H9 (cell line): ENCODE results near the gene SUPT6H. TPM values are rescaled to one million over a fixed set of nuclear protein-coding genes. Genes with fewer than 3 reads are reported as not detected.
"Not testable (repeated sequence)": the region's sequence is repeated elsewhere in the genome, so short reads cannot be mapped to it uniquely, and the experiment has no call there.

Experiments
- DNase-seq: peaks from one replicate; pipeline ENCODE4 v3.0.0-alpha.2; 2017
- H2AFZ ChIP-seq: one replicate; pipeline ENCODE4 v1.6.1; 2013; ENCODE audit warnings: mild to moderate bottlenecking, low read length, control low read depth, moderate library complexity
- H2AK5ac ChIP-seq: 2 replicates; pipeline ENCODE4 v1.6.1; 2013; ENCODE audit warnings: low read length, control low read depth, mixed read lengths; ENCODE audit not compliant: insufficient read length
- H2BK120ac ChIP-seq: one replicate; pipeline ENCODE4 v1.6.1; 2013; ENCODE audit warnings: low read depth, mild to moderate bottlenecking, low read length, control low read depth, inconsistent platforms; ENCODE audit not compliant: poor library complexity, severe bottlenecking
- H2BK12ac ChIP-seq: 2 replicates; pipeline ENCODE4 v1.6.1; 2013; ENCODE audit warnings: low read length, control low read depth, mixed read lengths, low read depth; ENCODE audit not compliant: insufficient read length
- H2BK15ac ChIP-seq: 2 replicates; pipeline ENCODE4 v1.6.1; 2013; ENCODE audit warnings: low read depth, low read length, control low read depth
- H2BK20ac ChIP-seq: one replicate; pipeline ENCODE4 v1.6.1; 2013; ENCODE audit warnings: low read depth, mild to moderate bottlenecking, low read length, control low read depth, inconsistent platforms; ENCODE audit not compliant: poor library complexity, severe bottlenecking
- H2BK5ac ChIP-seq: 2 replicates; pipeline ENCODE4 v1.6.1; 2013; ENCODE audit warnings: low read length, control low read depth, mixed read lengths; ENCODE audit not compliant: insufficient read length
- H3K14ac ChIP-seq: 2 replicates; pipeline ENCODE4 v1.6.1; 2013; ENCODE audit warnings: low read length, control low read depth; ENCODE audit not compliant: insufficient read depth
- H3K18ac ChIP-seq: 2 replicates; pipeline ENCODE4 v1.6.1; 2013; ENCODE audit warnings: low read depth, mild to moderate bottlenecking, mixed read lengths, low read length, control low read depth; ENCODE audit not compliant: insufficient read length
- H3K23ac ChIP-seq: 2 replicates; pipeline ENCODE4 v1.6.1; 2013; ENCODE audit warnings: low read length, control low read depth, mixed read lengths, low read depth; ENCODE audit not compliant: insufficient read length
- H3K23me2 ChIP-seq: 2 replicates; pipeline ENCODE4 v1.6.1; 2013; ENCODE audit warnings: low read depth, mild to moderate bottlenecking, mixed read lengths, low read length, control low read depth; ENCODE audit not compliant: insufficient read length, poor library complexity, severe bottlenecking
- H3K27ac ChIP-seq: 2 replicates; pipeline ENCODE4 v1.5.1; 2013; ENCODE audit warnings: low read length, control low read depth, mixed read lengths, low read depth; ENCODE audit not compliant: insufficient read length
- H3K27me3 ChIP-seq: 2 replicates; pipeline ENCODE4 v1.6.1; 2013; ENCODE audit warnings: low read length, control low read depth, inconsistent platforms; ENCODE audit not compliant: insufficient read depth
- H3K4ac ChIP-seq: 2 replicates; pipeline ENCODE4 v1.6.1; 2013; ENCODE audit warnings: low read depth, mild to moderate bottlenecking, control low read depth, inconsistent platforms, low read length, moderate library complexity
- H3K4me1 ChIP-seq: 2 replicates; pipeline ENCODE4 v1.6.1; 2013; ENCODE audit warnings: low read length, control low read depth, inconsistent platforms; ENCODE audit not compliant: insufficient read depth
- H3K4me2 ChIP-seq: 2 replicates; pipeline ENCODE4 v1.6.1; 2013; ENCODE audit warnings: low read length, control low read depth, mixed read lengths; ENCODE audit not compliant: insufficient read length, insufficient read depth
- H3K56ac ChIP-seq: 2 replicates; pipeline ENCODE4 v1.6.1; 2013; ENCODE audit warnings: low read depth, mild to moderate bottlenecking, mixed read lengths, low read length, control low read depth; ENCODE audit not compliant: insufficient read length
- H3K79me1 ChIP-seq: 2 replicates; pipeline ENCODE4 v1.6.1; 2013; ENCODE audit warnings: low read depth, mild to moderate bottlenecking, moderate library complexity, low read length, control low read depth, inconsistent platforms; ENCODE audit not compliant: insufficient read depth, poor library complexity, severe bottlenecking
- H3K79me2 ChIP-seq: 2 replicates; pipeline ENCODE4 v1.6.1; 2013; ENCODE audit warnings: low read length, control low read depth, inconsistent platforms; ENCODE audit not compliant: insufficient read depth
- H3K9ac ChIP-seq: 2 replicates; pipeline ENCODE4 v1.6.1; 2013; ENCODE audit warnings: low read length, control low read depth, mixed read lengths; ENCODE audit not compliant: insufficient read length; ENCODE audit errors: extremely low read depth
- H3K9me3 ChIP-seq: one replicate; pipeline ENCODE4 v1.6.1; 2013; ENCODE audit warnings: low read depth, low read length, inconsistent platforms; ENCODE audit not compliant: control insufficient read depth
- H3T11ph ChIP-seq: one replicate; pipeline ENCODE4 v1.6.1; 2013; ENCODE audit warnings: mild to moderate bottlenecking, low read length, control low read depth, inconsistent platforms
- H4K20me1 ChIP-seq: one replicate; pipeline ENCODE4 v1.6.1; 2013; ENCODE audit not compliant: control insufficient read depth, insufficient read length, insufficient read depth
- H4K5ac ChIP-seq: 2 replicates; pipeline ENCODE4 v1.6.1; 2013; ENCODE audit warnings: low read depth, mild to moderate bottlenecking, mixed read lengths, low read length, control low read depth; ENCODE audit not compliant: insufficient read length
- H4K8ac ChIP-seq: replicated peaks from 2 replicates; pipeline ENCODE4 v1.6.1; 2013; ENCODE audit warnings: low read length, control low read depth, mixed read lengths, low read depth; ENCODE audit not compliant: insufficient read length
- H4K91ac ChIP-seq: 2 replicates; pipeline ENCODE4 v1.6.1; 2013; ENCODE audit warnings: low read depth, mild to moderate bottlenecking, moderate library complexity, mixed read lengths, low read length, control low read depth; ENCODE audit not compliant: insufficient read length
- H3K27ac Mint-ChIP-seq, 3 experiments: 2 replicates in 2 of 3; 3 replicates in 1 of 3; pipeline ENCODE4 v1.8.0; 2020 to 2021; ENCODE audit warnings: mixed read lengths in 3 of 3, mild to moderate bottlenecking in 1 of 3, moderate library complexity in 1 of 3
- H3K27me3 Mint-ChIP-seq: 2 replicates; pipeline ENCODE4 v1.8.0; 2021; ENCODE audit warnings: low read depth, mild to moderate bottlenecking, moderate library complexity, mixed read lengths
- H3K36me3 Mint-ChIP-seq, 3 experiments: 2 replicates in 2 of 3; 3 replicates in 1 of 3; pipeline ENCODE4 v1.8.0; 2020 to 2021; ENCODE audit warnings: low read depth in 3 of 3, mixed read lengths in 3 of 3; ENCODE audit not compliant: insufficient read depth in 1 of 3
- H3K4me1 Mint-ChIP-seq, 2 experiments: 2 replicates each; pipeline ENCODE4 v1.8.0; 2020; ENCODE audit warnings: mixed read lengths in 2 of 2
- H3K4me3 Mint-ChIP-seq, 2 experiments: 2 replicates in 1 of 2; 3 replicates in 1 of 2; pipeline ENCODE4 v1.8.0; 2020 to 2021; ENCODE audit warnings: mild to moderate bottlenecking in 2 of 2, mixed read lengths in 2 of 2, moderate library complexity in 1 of 2
- H3K9me3 Mint-ChIP-seq, 2 experiments: 2 replicates in 1 of 2; 3 replicates in 1 of 2; pipeline ENCODE4 v1.8.0; 2020; ENCODE audit warnings: mild to moderate bottlenecking in 2 of 2, mixed read lengths in 2 of 2, moderate library complexity in 1 of 2
- CTCF ChIP-seq: fragments of 200-600 bp; sonication (generic); conservative IDR thresholded peaks from 3 replicates; pipeline ENCODE4 v1.8.0; 2021; ENCODE audit warnings: antibody characterized with exemption, mild to moderate bottlenecking
- WGBS: extraction: QIAGEN DNeasy Blood & Tissue Kit; methylation state at CpG from one replicate; pipeline ENCODE4 v1.1.7; 2013; ENCODE audit warnings: missing lambda C conversion rate, low lambda C conversion rate, mixed read lengths; ENCODE audit not compliant: insufficient read length; ENCODE audit errors: extremely low coverage; 5-methylcytosine and 5-hydroxymethylcytosine counted together
- total RNA-seq: library from RNA; stranded (reverse); gene quantifications from 2 replicates; pipeline ENCODE4 v1.2.1, GENCODE V29; 2021

The SUPT6H gene
- total RNA-seq, 1 experiment from 2014 or later: 85.8 TPM

- TF ChIP-seq CTCF: no peak
- H4K5ac ChIP-seq: no peak overlapping the region
- peaks cover 14% of the 10 kb centered on the region; the same call in 1 of the 2 replicates for H3K79me2 ChIP-seq
- Mint-ChIP-seq H3K27me3 (no peaks in the 10 kb centered on the region; the same call in 1 of the 2 replicates), H3K4me1 (peaks cover 39 to 60% of the 10 kb centered on the region in 2 experiments), H3K27ac (peak overlapping the region in 2 of 3 experiments; percentile 31 to 70; a peak in 4 of 7 replicates), H3K4me3 (peak overlapping the region; percentile 48 to 96), H3K9me3 (no peaks in the 10 kb centered on the region; a peak in 2 of 5 replicates), H3K36me3 (peaks cover 45 to 56% (median 49%) of the 10 kb centered on the region in 3 experiments)
- H3K23ac ChIP-seq: no peak overlapping the region
- no CpG with 5 or more reads among the region's 6 CpGs for WGBS
- DNase-seq: no peak
- H2BK5ac ChIP-seq: no peak overlapping the region
- no peak overlapping the region for H2AK5ac ChIP-seq
- H2BK120ac ChIP-seq: no peak overlapping the region
- H3T11ph ChIP-seq: no peak overlapping the region
- H3K9ac ChIP-seq: no peak overlapping the region
- no peak overlapping the region for H3K27ac ChIP-seq
- H4K20me1 ChIP-seq: no peaks in the 10 kb centered on the region
- H2AFZ ChIP-seq: no peak overlapping the region
- H3K18ac ChIP-seq: no peak overlapping the region
- no peak overlapping the region for H4K91ac ChIP-seq
- no peak overlapping the region for H3K56ac ChIP-seq
- H3K14ac ChIP-seq: no peak overlapping the region
- peak overlapping the region; percentile 90 for H3K4me2 ChIP-seq
- no peaks in the 10 kb centered on the region for H3K9me3 ChIP-seq
- peaks cover 34% of the 10 kb centered on the region for H3K23me2 ChIP-seq
- H2BK12ac ChIP-seq: no peak overlapping the region
- no peak overlapping the region for H4K8ac ChIP-seq
- no peak overlapping the region for H3K4ac ChIP-seq
- no peak overlapping the region for H2BK15ac ChIP-seq
- peaks cover 3% of the 10 kb centered on the region for H3K79me1 ChIP-seq
- H3K4me1 ChIP-seq: 0 out of 2 replicates have a peak, but pooled peaks cover 7% of the 10 kb centered on the region
- H3K27me3 ChIP-seq: no peaks in the 10 kb centered on the region
- H2BK20ac ChIP-seq: no peak overlapping the region
Observed at GRCh38 chr17:28723159-28723835, 61.3 kb downstream of the SUPT6H start.

- not testable (repeated sequence) for H4K20me1 ChIP-seq, DNase-seq, H3K27ac ChIP-seq, H2BK15ac ChIP-seq, H3K9me3 ChIP-seq, H3K4ac ChIP-seq, H3K27me3 ChIP-seq, H4K5ac ChIP-seq, H4K8ac ChIP-seq, H3K79me1 ChIP-seq, H3K14ac ChIP-seq, H3K9me3 Mint-ChIP-seq, H4K91ac ChIP-seq, H2AK5ac ChIP-seq, H3K27me3 Mint-ChIP-seq, H2BK120ac ChIP-seq, H2BK20ac ChIP-seq, H2AFZ ChIP-seq, H3K18ac ChIP-seq, H3T11ph ChIP-seq, H2BK12ac ChIP-seq, H2BK5ac ChIP-seq, H3K23ac ChIP-seq, H3K9ac ChIP-seq, H3K56ac ChIP-seq, H3K4me1 ChIP-seq
- no CpG with 5 or more reads among the region's 4 CpGs for WGBS
- Mint-ChIP-seq H3K4me1 (peaks cover 36 to 56% of the 10 kb centered on the region in 2 experiments), H3K36me3 (peaks cover 45 to 56% (median 49%) of the 10 kb centered on the region in 3 experiments), H3K27ac (peak overlapping the region in 2 of 3 experiments; percentile 95 to 100; a peak in 5 of 7 replicates), H3K4me3 (peak overlapping the region; percentile 95 to 96)
- Histone ChIP-seq H3K4me2 (peak overlapping the region; percentile 79), H3K23me2 (peaks cover 28% of the 10 kb centered on the region), H3K79me2 (peaks cover 14% of the 10 kb centered on the region; the same call in 1 of the 2 replicates)
Observed at GRCh38 chr17:28723836-28724499, 62.0 kb downstream of the SUPT6H start.
